HEK293T (cell line): ENCODE data around the gene CDH1.

Experiments used
- CTCF ChIA-PET: fragments of 350-600 bp; formaldehyde crosslinking; extraction: SDS; loops from one replicate; lab custom pipeline; 2021; ENCODE audit warnings: antibody characterized with exemption, inconsistent platforms; lab: Yijun Ruan, JAX
- POLR2A ChIA-PET: fragments of 350-600 bp; formaldehyde crosslinking; extraction: SDS; loops from one replicate; lab custom pipeline; 2020; ENCODE audit warnings: antibody characterized with exemption, inconsistent platforms; lab: Yijun Ruan, JAX
- DNase-seq: peaks from one replicate; pipeline ENCODE4 v3.0.0; 2012; ENCODE audit warnings: mixed read lengths; ENCODE audit errors: extremely low spot score
- ARNT ChIP-seq: fragments of 450-650 bp; IDR thresholded peaks from 2 replicates; pipeline ENCODE4 v1.6.1; 2017; ENCODE audit warnings: mild to moderate bottlenecking
- BHLHE40 ChIP-seq: fragments of 450-650 bp; IDR thresholded peaks from 2 replicates; pipeline ENCODE4 v1.6.1; 2016; ENCODE audit warnings: mild to moderate bottlenecking, moderate library complexity, borderline replicate concordance
- CTBP1 ChIP-seq: fragments of 450-650 bp; IDR thresholded peaks from 2 replicates; pipeline ENCODE4 v1.6.1; 2016; ENCODE audit warnings: borderline replicate concordance
- ELF4 ChIP-seq: fragments of 450-650 bp; IDR thresholded peaks from 2 replicates; pipeline ENCODE4 v1.6.1; 2017; ENCODE audit warnings: antibody characterized with exemption
- FOXA1 ChIP-seq: fragments of 450-650 bp; IDR thresholded peaks from 2 replicates; pipeline ENCODE4 v1.6.1; 2016; ENCODE audit warnings: mild to moderate bottlenecking
- FOXK2 ChIP-seq: fragments of 450-650 bp; IDR thresholded peaks from 2 replicates; pipeline ENCODE4 v1.6.1; 2016; ENCODE audit warnings: mild to moderate bottlenecking
- FOXM1 ChIP-seq: fragments of 450-650 bp; IDR thresholded peaks from 2 replicates; pipeline ENCODE4 v1.6.1; 2017; ENCODE audit warnings: mild to moderate bottlenecking, borderline replicate concordance
- HDGF ChIP-seq: fragments of 450-650 bp; IDR thresholded peaks from 2 replicates; pipeline ENCODE4 v1.6.1; 2017; ENCODE audit warnings: antibody characterized with exemption, borderline replicate concordance
- L3MBTL2 ChIP-seq: fragments of 450-650 bp; conservative IDR thresholded peaks from 2 replicates; pipeline ENCODE4 v1.6.1; 2016; ENCODE audit warnings: mild to moderate bottlenecking
- LEF1 ChIP-seq: fragments of 450-650 bp; IDR thresholded peaks from 2 replicates; pipeline ENCODE4 v1.6.1; 2017; ENCODE audit warnings: mild to moderate bottlenecking, borderline replicate concordance
- NFRKB ChIP-seq: fragments of 450-650 bp; IDR thresholded peaks from 2 replicates; pipeline ENCODE4 v1.6.1; 2016; ENCODE audit warnings: mild to moderate bottlenecking, moderate library complexity
- SP1 ChIP-seq: fragments of 450-650 bp; IDR thresholded peaks from 2 replicates; pipeline ENCODE4 v1.6.1; 2017
- SUZ12 ChIP-seq: fragments of 450-650 bp; IDR thresholded peaks from 2 replicates; pipeline ENCODE4 v1.6.1; 2016; ENCODE audit warnings: mild to moderate bottlenecking
- TARDBP ChIP-seq: fragments of 450-650 bp; IDR thresholded peaks from 2 replicates; pipeline ENCODE4 v1.6.1; 2016
- ZNF384 ChIP-seq: fragments of 450-650 bp; IDR thresholded peaks from 2 replicates; pipeline ENCODE4 v1.6.1; 2016
- TF ChIP-seq, protein P1 (sequence below): fragments of 450-650 bp; IDR thresholded peaks from 2 replicates; pipeline ENCODE4 v1.6.1; 2016

The CDH1 gene

DNA sequence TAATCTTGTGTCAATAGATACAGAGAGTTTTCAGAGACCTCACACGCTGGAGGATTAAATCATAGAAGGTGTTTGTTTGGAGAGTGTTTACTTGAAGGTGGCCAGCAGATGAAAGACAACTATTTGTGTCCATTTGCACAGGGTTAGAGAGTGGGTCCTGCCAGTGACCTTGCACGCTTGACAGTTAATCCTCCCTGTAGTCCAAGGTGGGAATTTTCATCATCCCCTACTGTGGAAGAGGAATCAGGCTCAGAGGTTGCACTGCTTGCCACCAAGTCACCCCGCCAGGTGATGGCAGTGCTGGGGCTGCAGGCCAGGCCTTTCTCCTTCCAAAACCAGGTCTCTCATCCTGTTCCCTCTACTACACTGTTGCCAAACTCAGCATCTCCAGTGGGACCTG is 12.3 kb downstream of the CDH1 start:
- TF ChIP-seq SUZ12 (no peak), FOXA1 (no peak), ELF4 (no peak), CTBP1 (no peak), BHLHE40 (no peak), SP1 (no peak), FOXM1 (no peak), HDGF (no peak), TARDBP (no peak), ARNT (no peak), LEF1 (no peak), FOXK2 (no peak), L3MBTL2 (no peak), NFRKB (no peak), ZNF384 (no peak)
- TF ChIP-seq, protein P1, sequence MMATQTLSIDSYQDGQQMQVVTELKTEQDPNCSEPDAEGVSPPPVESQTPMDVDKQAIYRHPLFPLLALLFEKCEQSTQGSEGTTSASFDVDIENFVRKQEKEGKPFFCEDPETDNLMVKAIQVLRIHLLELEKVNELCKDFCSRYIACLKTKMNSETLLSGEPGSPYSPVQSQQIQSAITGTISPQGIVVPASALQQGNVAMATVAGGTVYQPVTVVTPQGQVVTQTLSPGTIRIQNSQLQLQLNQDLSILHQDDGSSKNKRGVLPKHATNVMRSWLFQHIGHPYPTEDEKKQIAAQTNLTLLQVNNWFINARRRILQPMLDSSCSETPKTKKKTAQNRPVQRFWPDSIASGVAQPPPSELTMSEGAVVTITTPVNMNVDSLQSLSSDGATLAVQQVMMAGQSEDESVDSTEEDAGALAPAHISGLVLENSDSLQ = no peak
- CTCF ChIA-PET = no interaction called here
- no peak for DNase-seq
- POLR2A ChIA-PET = no interaction called here

DNA sequence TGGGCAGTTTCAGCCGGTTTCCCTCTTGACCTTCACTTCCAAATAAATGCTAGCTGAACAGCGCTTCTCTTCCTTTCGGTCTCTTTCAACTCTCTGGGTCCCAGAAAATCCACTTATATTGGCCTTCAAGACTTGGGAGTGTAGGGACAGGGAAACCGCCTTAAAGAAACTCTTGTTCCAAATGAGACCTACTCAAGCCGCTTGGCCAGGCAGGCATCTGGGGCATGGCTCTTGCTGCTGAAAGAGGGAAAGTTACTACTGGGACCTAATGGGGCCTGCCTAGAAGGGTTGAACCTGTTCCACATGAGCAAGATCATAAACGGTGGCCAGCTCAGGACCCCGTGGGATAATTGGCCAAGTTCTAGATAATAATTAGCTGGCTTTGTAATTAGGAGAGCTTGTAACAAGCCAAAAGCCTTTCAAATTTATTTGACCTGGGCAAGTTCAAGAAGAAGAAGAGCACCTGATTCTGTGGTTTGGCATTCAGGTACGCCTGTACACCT is 13.2 kb downstream of the CDH1 start:
- DNase-seq = no peak
- ChIA-PET POLR2A (no interaction called here), CTCF (no interaction called here)
- TF ChIP-seq NFRKB (no peak), ZNF384 (no peak), TARDBP (no peak), HDGF (no peak), SP1 (no peak), CTBP1 (no peak), FOXM1 (no peak)

DNA sequence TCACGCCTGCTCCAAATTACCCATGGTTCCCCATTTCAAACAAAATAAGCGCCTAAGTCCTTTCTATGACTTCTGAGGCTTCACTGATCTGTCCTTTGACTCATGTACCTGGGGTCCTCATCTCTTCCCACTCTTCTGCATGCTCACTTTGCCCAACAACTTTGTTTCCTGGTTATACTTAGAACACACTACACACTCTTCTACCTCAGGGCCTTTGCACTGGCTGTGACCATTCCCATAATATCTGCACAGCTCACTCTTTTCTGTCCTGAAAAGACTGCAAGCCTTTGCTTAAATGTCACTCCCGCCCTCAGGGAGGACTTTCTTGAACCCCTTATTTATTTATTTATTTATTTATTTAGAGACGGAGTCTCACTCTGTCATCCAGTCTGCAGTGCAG is 14.1 kb downstream of the CDH1 start:
- ChIA-PET CTCF (interaction anchor here (0.9 kb wide), 1 partner anchor 11 kb away, joined by 3 read pairs; no protein-coding TSS in a partner anchor), POLR2A (no interaction called here)
- DNase-seq = no peak
- no peak for TF ChIP-seq FOXK2
- TF ChIP-seq SP1 = no peak
- TF ChIP-seq ELF4 = no peak
- TF ChIP-seq BHLHE40 = no peak
- TF ChIP-seq, protein P1 = no peak
- TF ChIP-seq NFRKB = no peak
- TF ChIP-seq L3MBTL2 = no peak
- no peak for TF ChIP-seq HDGF
- no peak for TF ChIP-seq FOXA1
- TF ChIP-seq ARNT = no peak
- no peak for TF ChIP-seq SUZ12
- no peak for TF ChIP-seq LEF1
- no peak for TF ChIP-seq CTBP1
- no peak for TF ChIP-seq TARDBP
- no peak for TF ChIP-seq ZNF384
- no peak for TF ChIP-seq FOXM1

DNA sequence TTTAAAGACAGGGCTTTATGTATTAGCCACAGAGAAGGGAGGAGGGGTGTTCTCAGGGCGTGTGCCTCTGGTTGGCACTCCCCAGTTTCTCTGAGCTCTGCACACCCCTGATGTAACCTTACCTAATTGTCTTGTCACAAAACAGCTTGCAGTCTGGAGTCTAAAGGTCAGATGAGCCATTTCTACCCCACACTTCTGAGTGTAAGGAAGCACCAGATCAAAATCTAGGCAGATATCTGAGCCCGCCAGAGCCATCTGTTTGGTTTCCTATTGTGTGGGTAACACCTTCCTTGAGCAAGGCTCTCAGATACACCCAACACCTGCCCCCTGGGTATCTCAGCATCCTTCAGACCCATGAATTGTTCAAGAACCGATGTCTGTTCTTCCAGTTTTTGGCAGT is 15.5 kb downstream of the CDH1 start:
- POLR2A ChIA-PET = no interaction called here

DNA sequence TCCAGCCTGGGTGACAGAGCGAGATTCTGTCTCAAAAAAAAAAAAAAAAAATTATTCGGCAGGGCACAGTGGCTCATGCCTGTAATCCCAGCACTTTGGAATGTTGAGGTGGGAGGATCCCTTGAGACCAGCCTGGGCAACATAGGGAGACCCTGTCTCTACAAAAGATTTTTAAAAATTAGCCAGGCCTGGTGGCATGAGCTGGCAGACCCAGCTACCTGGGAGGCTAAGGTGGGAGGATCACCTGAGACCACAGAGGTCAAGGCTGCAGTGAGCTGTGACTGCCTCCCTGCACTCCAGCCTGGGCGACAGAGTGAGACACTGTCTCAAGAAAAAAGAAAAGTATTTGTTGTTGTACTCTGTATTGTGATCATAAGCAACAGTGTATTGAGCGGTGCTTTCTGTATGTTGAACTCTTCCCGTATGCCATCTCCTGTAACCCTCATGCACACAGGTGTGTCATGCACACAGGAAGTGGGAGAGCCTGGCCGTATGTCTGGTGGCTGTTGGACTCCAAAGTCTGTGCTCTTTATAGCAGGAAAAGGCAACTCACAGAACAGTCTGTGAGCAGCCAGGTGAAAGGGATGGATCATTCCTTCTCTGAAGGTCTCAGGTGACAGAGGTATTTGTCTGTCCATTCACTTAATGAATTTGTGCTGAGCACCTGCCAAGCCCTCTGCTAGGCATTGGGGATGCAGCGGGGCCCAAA is 17.1 kb downstream of the CDH1 start:
- ChIA-PET CTCF (interaction anchor here (0.6 kb wide), 2 partner anchors 67 to 493 kb away, joined by 3 to 7 read pairs; no protein-coding TSS in a partner anchor), POLR2A (no interaction called here)
- TF ChIP-seq FOXA1 (no peak), FOXM1 (no peak), TARDBP (no peak), ZNF384 (no peak), LEF1 (no peak), CTBP1 (no peak), SP1 (no peak), NFRKB (no peak), FOXK2 (no peak), ELF4 (no peak), ARNT (no peak)
- TF ChIP-seq, protein P1 = no peak
- no peak for DNase-seq

More for the DNA sequence above, 15.5 kb downstream of the CDH1 start:
- CTCF ChIA-PET = no interaction called here
- TF ChIP-seq HDGF = no peak
- TF ChIP-seq FOXK2 = no peak
- TF ChIP-seq TARDBP = no peak
- TF ChIP-seq BHLHE40 = no peak
- TF ChIP-seq ELF4 = no peak
- no peak for TF ChIP-seq FOXA1
- TF ChIP-seq ARNT = no peak
- TF ChIP-seq L3MBTL2 = no peak
- TF ChIP-seq LEF1 = no peak
- TF ChIP-seq SUZ12 = no peak
- TF ChIP-seq SP1 = no peak
- TF ChIP-seq CTBP1 = no peak
- no peak for TF ChIP-seq NFRKB
- TF ChIP-seq FOXM1 = no peak
- TF ChIP-seq, protein P1 = no peak
- no peak for TF ChIP-seq ZNF384
- no peak for DNase-seq
